Activated CD8-positive, alpha-beta memory T cell treated with anti-CD3 and anti-CD28 coated beads for 24 hours (primary cell): ENCODE results near the gene SKOR1.
A peak's percentile ranks its signal among the peaks of the same experiment; 100 is the strongest.

ENCODE experiments used
- DNase-seq: peaks from one replicate; pipeline ENCODE4 v3.0.0-alpha.2; 2020

The SKOR1 gene

DNA sequence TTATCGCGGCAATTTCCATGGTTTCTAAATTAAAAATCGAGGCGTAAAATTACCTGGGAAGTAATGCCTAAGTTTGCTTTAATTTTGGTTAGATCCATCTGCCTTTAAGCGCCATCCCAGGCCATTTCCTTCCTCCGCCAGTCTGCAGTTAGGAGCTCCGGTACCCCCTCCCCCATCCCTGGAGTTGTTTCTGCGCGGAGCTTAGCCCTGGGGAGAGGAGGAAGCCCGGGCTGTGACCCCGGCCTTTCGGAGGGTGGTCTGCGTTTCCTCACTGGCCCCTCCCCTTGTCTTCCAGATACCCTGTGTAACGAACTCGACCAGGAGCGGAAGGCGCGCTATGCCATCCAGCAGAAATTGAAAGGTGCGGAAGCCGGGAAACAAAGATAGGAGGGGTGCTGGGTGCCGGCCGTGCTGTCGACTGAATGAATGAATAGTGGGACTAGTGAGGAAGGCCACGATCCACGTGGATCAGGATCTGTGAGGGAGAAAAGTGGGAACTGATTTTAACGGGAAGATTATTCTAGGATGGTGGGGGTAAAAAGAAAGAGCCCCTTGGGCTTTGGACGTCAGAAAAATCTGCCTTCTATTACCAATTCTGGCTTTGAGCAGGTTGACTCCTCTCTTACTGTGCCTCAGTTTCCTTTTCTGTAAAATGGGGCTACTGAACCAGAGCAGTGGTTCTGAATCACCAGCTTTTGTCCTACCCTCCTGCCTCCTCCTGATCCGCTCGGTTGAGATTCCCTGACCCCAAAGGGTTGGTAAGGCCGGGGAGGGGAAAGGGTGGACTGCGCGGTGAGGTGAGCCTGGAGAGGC is 7.8 kb downstream of the SKOR1 start:
- peak; percentile 58 for DNase-seq

DNA sequence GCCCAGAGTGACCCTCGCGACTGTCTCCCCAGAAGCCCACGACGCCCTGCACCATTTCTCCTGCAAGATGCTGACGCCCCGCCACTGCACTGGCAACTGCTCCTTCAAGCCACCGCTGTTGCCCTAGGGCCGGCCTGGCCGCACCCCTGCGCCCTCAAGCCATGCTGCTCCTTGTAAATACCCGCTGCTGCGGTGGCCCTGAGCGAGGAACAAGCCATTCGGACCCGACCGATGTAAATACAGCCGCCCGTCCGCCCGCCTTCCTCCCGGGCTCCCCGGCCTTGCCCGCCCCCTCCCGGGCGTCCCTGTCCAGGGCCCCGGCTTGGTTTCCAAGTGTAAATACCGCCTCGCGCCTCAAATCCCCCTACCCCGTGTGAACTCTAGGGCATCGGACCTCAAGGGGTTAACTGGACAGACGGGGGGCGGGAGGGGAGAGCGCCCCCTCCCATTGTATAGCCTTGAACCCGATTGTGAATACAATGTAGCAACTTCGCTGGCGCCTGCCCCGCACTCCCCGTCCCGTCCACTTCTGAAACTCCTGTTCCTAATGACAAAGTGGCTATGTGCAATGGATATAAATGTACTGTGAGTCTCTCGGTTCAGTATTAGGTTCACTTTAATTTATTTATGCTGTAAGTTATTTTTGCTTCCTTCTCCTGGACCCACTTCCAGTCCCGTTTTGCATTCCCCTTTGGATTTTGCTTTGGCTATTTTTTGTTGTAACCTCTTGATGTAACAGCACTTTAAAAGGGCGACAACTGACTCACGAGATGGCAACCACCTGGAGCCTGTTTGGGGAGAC is 8.6 kb downstream of the SKOR1 start:
- DNase-seq, result peak; percentile 71

- peak; percentile 68 for DNase-seq
Measured at GRCh38 chr15:67834581-67835296, 9.4 kb downstream of the SKOR1 start.

- DNase-seq, result peak; percentile 70
Measured at GRCh38 chr15:67835297-67836133, 10.2 kb downstream of the SKOR1 start.

GRCh38 chr15:67836134-67836455 is 10.8 kb downstream of the SKOR1 start:
- DNase-seq, result peak; percentile 68

DNA sequence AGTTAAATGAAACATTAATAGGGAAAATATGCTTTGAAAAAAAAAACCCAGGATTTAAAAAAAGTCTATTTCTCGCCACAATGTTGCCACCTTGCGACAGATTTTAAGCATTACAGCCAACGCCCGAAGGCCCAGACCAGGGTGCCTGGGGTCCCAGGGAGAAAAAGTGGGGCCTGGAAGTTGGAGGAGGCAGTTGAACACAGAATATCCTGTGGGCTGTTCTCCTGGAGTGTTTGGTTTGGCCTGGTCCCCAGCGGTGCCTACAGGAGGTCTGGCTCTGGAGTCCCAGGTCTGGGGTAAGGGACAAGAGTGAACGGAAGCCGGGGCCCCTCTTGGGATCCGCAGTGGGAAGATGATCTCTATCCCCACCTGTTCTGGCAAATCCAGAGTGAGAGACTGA is 11.2 kb downstream of the SKOR1 start:
- DNase-seq, result peak; percentile 79

DNA sequence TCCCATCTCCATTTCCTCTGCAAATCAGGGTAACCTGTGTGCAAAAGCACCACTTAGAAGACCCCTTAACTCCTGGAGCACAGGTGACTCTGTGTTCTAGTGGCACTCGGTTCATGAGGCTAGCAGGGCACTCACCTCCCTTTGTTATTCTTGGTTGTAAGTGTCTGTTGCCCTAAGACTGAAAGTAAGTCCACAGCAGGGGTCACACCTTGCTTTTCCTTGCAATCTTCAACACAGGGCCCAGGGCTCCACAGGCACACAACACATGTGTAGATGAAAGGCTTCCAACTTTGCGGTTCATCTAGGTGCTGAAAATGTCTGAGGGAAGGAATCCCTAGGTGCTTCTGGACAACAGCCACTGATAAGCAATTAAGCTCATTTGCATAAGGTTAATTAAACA is 11.6 kb downstream of the SKOR1 start:
- no peak for DNase-seq

- peak; percentile 63 for DNase-seq
Measured at GRCh38 chr15:67838789-67839332, 13.6 kb downstream of the SKOR1 start.

- peak; percentile 71 for DNase-seq
Measured at GRCh38 chr15:67839499-67839928, 14.2 kb downstream of the SKOR1 start.

GRCh38 chr15:67839929-67840748 is 14.8 kb downstream of the SKOR1 start, which contains the start of gene RNU6-1:
Gene RNU6-1 (minus strand): TSS chr15:67840045.
- peak; percentile 97 for DNase-seq

GRCh38 chr15:67840749-67841512 is 15.6 kb downstream of the SKOR1 start:
- peak; percentile 66 for DNase-seq

GRCh38 chr15:67841513-67841762 is 16.1 kb downstream of the SKOR1 start:
- no peak for DNase-seq

DNA sequence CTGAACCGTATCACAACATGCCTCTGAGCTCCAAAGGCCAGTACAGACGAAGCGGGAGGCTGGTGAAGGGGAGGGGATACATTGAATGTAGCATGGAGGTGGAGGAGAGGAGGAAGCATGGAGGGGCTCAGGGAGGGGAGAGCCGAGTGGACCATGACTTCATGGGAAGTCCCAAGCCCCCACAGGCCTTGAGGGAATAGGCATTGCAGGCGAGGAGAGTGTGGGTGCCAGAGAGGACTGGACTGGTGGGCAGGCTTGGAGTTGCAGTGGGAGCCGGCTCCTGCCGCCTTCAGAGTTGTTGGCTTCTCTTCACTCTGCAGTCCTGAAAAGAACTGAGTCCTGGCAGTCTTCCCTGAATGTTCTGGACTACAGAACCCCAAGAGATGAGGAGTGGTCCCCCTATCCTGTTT is 17.8 kb downstream of the SKOR1 start:
- DNase-seq, result no peak

GRCh38 chr15:67843571-67844387 is 18.5 kb downstream of the SKOR1 start:
- DNase-seq, result no peak

GRCh38 chr15:67845974-67846373 is 20.7 kb downstream of the SKOR1 start:
- no peak for DNase-seq

- DNase-seq, result no peak
Measured at GRCh38 chr15:67849538-67849937, 24.2 kb downstream of the SKOR1 start.

GRCh38 chr15:67850336-67850735 is 25.0 kb downstream of the SKOR1 start:
- no peak for DNase-seq

- DNase-seq, result peak; percentile 37
Measured at GRCh38 chr15:67850994-67851571, 25.8 kb downstream of the SKOR1 start.

DNA sequence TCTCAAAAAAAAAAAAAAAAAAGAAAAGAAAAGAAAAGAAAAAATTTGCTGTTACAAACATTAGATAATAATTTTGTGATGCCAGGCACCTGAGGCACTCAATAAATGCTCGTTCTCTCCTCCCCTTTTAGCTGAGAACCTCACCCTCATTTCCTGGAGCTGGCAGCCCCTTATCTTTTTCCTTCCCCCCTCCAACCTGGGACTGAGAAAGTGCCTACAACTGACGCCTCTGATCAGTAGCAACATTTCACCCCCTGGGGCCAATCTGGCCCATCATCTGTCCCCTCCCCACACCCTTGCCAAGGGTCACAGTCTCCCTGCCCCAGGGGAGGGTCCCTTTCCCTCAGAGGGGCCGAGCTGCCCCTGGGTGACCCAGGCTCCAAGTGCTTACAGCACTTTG is 27.1 kb downstream of the SKOR1 start:
- peak; percentile 21 for DNase-seq
